WTC11 (cell line): ENCODE measurements around the gene AP3D1. TPM values are rescaled to one million over a fixed set of nuclear protein-coding genes. Genes with fewer than 3 reads are reported as not detected.

ENCODE experiments used
- ATAC-seq: fragments of 200-7000 bp; cut with Tn5 transposase; 2 replicates; pipeline ENCODE4 v1.10.0; 2021; ENCODE audit warnings: mild to moderate bottlenecking, moderate library complexity
- CTCF ChIA-PET: fragments of 300-600 bp; sonication (Branson Sonifier 250); formaldehyde crosslinking; loops from one replicate; lab custom pipeline; 2021; ENCODE audit warnings: antibody characterized with exemption; lab: Charles Lee
- POLR2A ChIA-PET: fragments of 350-600 bp; sonication (Branson Sonifier 250); formaldehyde crosslinking; loops from one replicate; lab custom pipeline; 2021; ENCODE audit warnings: antibody characterized with exemption; lab: Charles Lee
- DNase-seq: peaks from one replicate; pipeline ENCODE4 v3.0.0; 2021; ENCODE audit warnings: low spot score
- H3K27ac Mint-ChIP-seq: 2 replicates; pipeline ENCODE4 v1.8.0; 2021; ENCODE audit warnings: mixed read lengths
- H3K27me3 Mint-ChIP-seq: 2 replicates; pipeline ENCODE4 v1.8.0; 2021; ENCODE audit warnings: low read depth, mild to moderate bottlenecking, moderate library complexity, mixed read lengths
- H3K36me3 Mint-ChIP-seq: 2 replicates; pipeline ENCODE4 v1.8.0; 2021; ENCODE audit warnings: mixed read lengths
- H3K4me1 Mint-ChIP-seq: 2 replicates; pipeline ENCODE4 v1.8.0; 2022; ENCODE audit warnings: mixed read lengths
- H3K4me3 Mint-ChIP-seq: 2 replicates; pipeline ENCODE4 v1.8.0; 2021; ENCODE audit warnings: mild to moderate bottlenecking, moderate library complexity, mixed read lengths
- H3K9me3 Mint-ChIP-seq: 2 replicates; pipeline ENCODE4 v1.8.0; 2021; ENCODE audit warnings: mixed read lengths
- AR ChIP-seq: fragments of 250-450 bp; sonication (Bioruptor Pico); IDR thresholded peaks from 2 replicates; pipeline ENCODE4 v1.9.0; 2021; ENCODE audit warnings: mild to moderate bottlenecking
- ATF1 ChIP-seq: sonication (generic); formaldehyde crosslinking; IDR thresholded peaks from 2 replicates; pipeline ENCODE4 v1.8.1; 2023; ENCODE audit warnings: mild to moderate bottlenecking, moderate library complexity, missing genetic modification reagents
- E2F5 ChIP-seq: sonication (generic); formaldehyde crosslinking; IDR thresholded peaks from 2 replicates; pipeline ENCODE4 v1.8.1; 2022; ENCODE audit warnings: mild to moderate bottlenecking, moderate library complexity, missing genetic modification reagents
- ELF4 ChIP-seq: sonication (generic); formaldehyde crosslinking; IDR thresholded peaks from 2 replicates; pipeline ENCODE4 v1.8.1; 2022; ENCODE audit warnings: low read depth, mild to moderate bottlenecking, moderate library complexity, missing genetic modification reagents
- EMX1 ChIP-seq: fragments of 250-450 bp; sonication (Bioruptor Pico); IDR thresholded peaks from 2 replicates; pipeline ENCODE4 v1.8.0; 2021; ENCODE audit warnings: mild to moderate bottlenecking
- ESRRA ChIP-seq: sonication (generic); formaldehyde crosslinking; IDR thresholded peaks from 2 replicates; pipeline ENCODE4 v1.8.1; 2022; ENCODE audit warnings: mild to moderate bottlenecking, missing genetic modification reagents, borderline replicate concordance
- GTF2I ChIP-seq: fragments of 250-450 bp; sonication (Bioruptor Pico); conservative IDR thresholded peaks from 2 replicates; pipeline ENCODE4 v1.4.0; 2021; ENCODE audit warnings: mild to moderate bottlenecking
- HMGXB4 ChIP-seq: sonication (generic); formaldehyde crosslinking; IDR thresholded peaks from 2 replicates; pipeline ENCODE4 v1.8.1; 2023; ENCODE audit warnings: mild to moderate bottlenecking, moderate library complexity, missing genetic modification reagents
- IRF2 ChIP-seq: sonication (generic); formaldehyde crosslinking; IDR thresholded peaks from 2 replicates; pipeline ENCODE4 v1.8.0; 2022; ENCODE audit warnings: low read depth, missing genetic modification reagents, borderline replicate concordance
- MYBL2 ChIP-seq: sonication (generic); formaldehyde crosslinking; IDR thresholded peaks from 2 replicates; pipeline ENCODE4 v1.8.1; 2023; ENCODE audit warnings: mild to moderate bottlenecking, moderate library complexity, missing genetic modification reagents
- NFATC4 ChIP-seq: fragments of 250-450 bp; sonication (Bioruptor Pico); IDR thresholded peaks from 2 replicates; pipeline ENCODE4 v1.9.0; 2021; ENCODE audit warnings: mild to moderate bottlenecking
- NFE2L1 ChIP-seq: sonication (generic); formaldehyde crosslinking; IDR thresholded peaks from 2 replicates; pipeline ENCODE4 v1.8.1; 2023; ENCODE audit warnings: missing genetic modification reagents
- PREB ChIP-seq: sonication (generic); formaldehyde crosslinking; IDR thresholded peaks from 2 replicates; pipeline ENCODE4 v1.8.1; 2022; ENCODE audit warnings: mild to moderate bottlenecking, missing genetic modification reagents, moderate library complexity, borderline replicate concordance
- PRRX2 ChIP-seq: fragments of 250-450 bp; sonication (Bioruptor Pico); IDR thresholded peaks from 2 replicates; pipeline ENCODE4 v1.8.0; 2021; ENCODE audit warnings: mild to moderate bottlenecking
- TCF7 ChIP-seq: sonication (generic); formaldehyde crosslinking; IDR thresholded peaks from 2 replicates; pipeline ENCODE4 v1.8.0; 2022; ENCODE audit warnings: mild to moderate bottlenecking, low read depth, missing genetic modification reagents, moderate library complexity
- USF2 ChIP-seq: sonication (generic); formaldehyde crosslinking; IDR thresholded peaks from 2 replicates; pipeline ENCODE4 v1.8.1; 2023; ENCODE audit warnings: mild to moderate bottlenecking, missing genetic modification reagents, moderate library complexity
- ZNF416 ChIP-seq: fragments of 250-450 bp; sonication (Bioruptor Pico); IDR thresholded peaks from 2 replicates; pipeline ENCODE4 v1.9.0; 2021; ENCODE audit warnings: mild to moderate bottlenecking, inconsistent platforms
- ZNF425 ChIP-seq: fragments of 250-450 bp; sonication (Bioruptor Pico); conservative IDR thresholded peaks from 2 replicates; pipeline ENCODE4 v1.9.0; 2021; ENCODE audit warnings: mild to moderate bottlenecking
- ZSCAN18 ChIP-seq: fragments of 250-450 bp; sonication (Bioruptor Pico); IDR thresholded peaks from 2 replicates; pipeline ENCODE4 v2.1.2; 2022; ENCODE audit warnings: mild to moderate bottlenecking, moderate library complexity
- total RNA-seq: library from RNA; stranded (reverse); gene quantifications from 3 replicates; pipeline ENCODE4 v1.2.3, GENCODE V29; 2021

The AP3D1 gene
- total RNA-seq, 1 experiment from 2014 or later = 190 TPM

- no peak overlapping the region for H3K4me3 Mint-ChIP-seq
- TF ChIP-seq ESRRA (CRISPR knock-in tag) = no peak
- TF ChIP-seq IRF2 = no peak
- TF ChIP-seq NFATC4 (CRISPR knock-in tag) = no peak
- TF ChIP-seq ZSCAN18 (CRISPR knock-in tag) = no peak
- TF ChIP-seq E2F5 (CRISPR knock-in tag) = no peak
- no peak for TF ChIP-seq AR
- no peak for TF ChIP-seq EMX1 (CRISPR knock-in tag)
- TF ChIP-seq ELF4 = no peak
- no peak for TF ChIP-seq ZNF416 (CRISPR knock-in tag)
- TF ChIP-seq PRRX2 (CRISPR knock-in tag) = no peak
- TF ChIP-seq TCF7 (CRISPR knock-in tag) = no peak
- TF ChIP-seq ATF1 = no peak
- TF ChIP-seq ZNF425 (CRISPR knock-in tag) = no peak
- TF ChIP-seq GTF2I (CRISPR knock-in tag) = no peak
- TF ChIP-seq MYBL2 (CRISPR knock-in tag) = no peak
- CTCF ChIA-PET = interaction anchor here (0.6 to 3.3 kb wide), 5 partner anchors 10 to 97 kb away, joined by 3 to 19 read pairs (median 3); no protein-coding TSS in a partner anchor
- no peaks in the 10 kb centered on the region for H3K4me1 Mint-ChIP-seq
- no peaks in the 10 kb centered on the region for H3K9me3 Mint-ChIP-seq
- no peaks in the 10 kb centered on the region for H3K27me3 Mint-ChIP-seq
- ATAC-seq (no peak), DNase-seq (no peak)
- no peak overlapping the region; the same call in 1 of the 2 replicates for H3K27ac Mint-ChIP-seq
- POLR2A ChIA-PET = no interaction called here
- H3K36me3 Mint-ChIP-seq = peaks cover 25% of the 10 kb centered on the region
Observed at GRCh38 chr19:2181633-2181997, 30.2 kb upstream of the AP3D1 start.

- TF ChIP-seq ZNF416 (CRISPR knock-in tag) (no peak), NFE2L1 (CRISPR knock-in tag) (no peak), ESRRA (CRISPR knock-in tag) (no peak), USF2 (CRISPR knock-in tag) (no peak), PREB (CRISPR knock-in tag) (no peak), MYBL2 (CRISPR knock-in tag) (no peak), HMGXB4 (CRISPR knock-in tag) (no peak)
- TF ChIP-seq, all 79 proteins: peak for 0
- Mint-ChIP-seq H3K36me3 (peaks cover 20% of the 10 kb centered on the region), H3K4me1 (no peaks in the 10 kb centered on the region), H3K4me3 (no peak overlapping the region), H3K27me3 (no peaks in the 10 kb centered on the region), H3K9me3 (no peaks in the 10 kb centered on the region), H3K27ac (peak overlapping the region; percentile 68; the same call in 1 of the 2 replicates)
- CTCF ChIA-PET = interaction anchor here (1.1 to 3.3 kb wide), 3 partner anchors 9 to 81 kb away, joined by 3 to 19 read pairs (median 6); no protein-coding TSS in a partner anchor
- ATAC-seq = no peak
- no peak for DNase-seq
- POLR2A ChIA-PET = no interaction called here
Observed at GRCh38 chr19:2180881-2181632, 29.7 kb upstream of the AP3D1 start.
